Spleen (tissue), 13 donors: ENCODE data around the gene CFHR5. TPM values are rescaled to one million over a fixed set of nuclear protein-coding genes. Genes with fewer than 3 reads are reported as not detected.
"Not testable (repeated sequence)": the region's sequence is repeated elsewhere in the genome, so short reads cannot be mapped to it uniquely, and the experiment has no call there.

Experiments
- DNase-seq: peaks from one replicate; pipeline ENCODE4 v3.0.0-alpha.2; 2020
- H3K27ac ChIP-seq, 8 donors: fragments of 200-600 bp; sonication (generic) in 7 of 8; 1 replicate in 4 of 8; 2 replicates in 4 of 8; pipeline versions ENCODE4 v1.5.0 to v1.8.0; 2016 to 2021; ENCODE audit warnings: inconsistent platforms in 4 of 8, mild to moderate bottlenecking in 4 of 8, moderate library complexity in 1 of 8
- H3K27me3 ChIP-seq, 7 donors: fragments of 200-600 bp; sonication (generic) in 6 of 7; replicated peaks in 1 of 7; 1 replicate in 4 of 7; 2 replicates in 3 of 7; pipeline versions ENCODE4 v1.5.0 to v1.8.0; 2016 to 2021; ENCODE audit warnings: inconsistent platforms in 3 of 7, mild to moderate bottlenecking in 1 of 7
- H3K36me3 ChIP-seq, 6 donors: fragments of 200-600 bp; sonication (generic) in 5 of 6; 1 replicate in 4 of 6; 2 replicates in 2 of 6; pipeline versions ENCODE4 v1.5.0 to v1.8.0; 2016 to 2021; ENCODE audit warnings: inconsistent platforms in 2 of 6
- H3K4me1 ChIP-seq, 6 donors: fragments of 200-600 bp; sonication (generic) in 5 of 6; 1 replicate in 3 of 6; 2 replicates in 3 of 6; pipeline versions ENCODE4 v1.5.0 to v1.8.0; 2016 to 2021; ENCODE audit warnings: inconsistent platforms in 3 of 6
- H3K4me3 ChIP-seq, 8 donors: fragments of 200-600 bp; sonication (generic) in 7 of 8; 1 replicate in 4 of 8; 2 replicates in 4 of 8; pipeline versions ENCODE4 v1.5.0 to v1.8.0; 2016 to 2021; ENCODE audit warnings: inconsistent platforms in 4 of 8, mild to moderate bottlenecking in 4 of 8, moderate library complexity in 2 of 8
- H3K9me3 ChIP-seq, 8 donors: fragments of 200-600 bp; sonication (generic) in 7 of 8; 1 replicate in 4 of 8; 2 replicates in 4 of 8; pipeline versions ENCODE4 v1.5.0 to v1.8.0; 2016 to 2021; ENCODE audit warnings: inconsistent platforms in 4 of 8
- CTCF ChIP-seq, 11 experiments: fragments of 200-600 bp in 7 of 11; fragments of 450-650 bp in 4 of 11; sonication (generic) in 4 of 11; IDR thresholded peaks in 8 of 11; conservative IDR thresholded peaks in 3 of 11; 1 replicate in 7 of 11; 2 replicates in 4 of 11; pipeline versions ENCODE4 v1.4.0 to v1.8.0; 2016 to 2021; ENCODE audit warnings: antibody characterized with exemption in 11 of 11, inconsistent platforms in 4 of 11, mild to moderate bottlenecking in 1 of 11
- POLR2A ChIP-seq, 3 donors: fragments of 450-650 bp; IDR thresholded peaks; one replicate each; pipeline ENCODE4 v1.5.1; 2017; ENCODE audit warnings: antibody characterized with exemption in 3 of 3, mild to moderate bottlenecking in 1 of 3
- POLR2AphosphoS5 ChIP-seq, 3 donors: sonication (generic); formaldehyde crosslinking; IDR thresholded peaks; one replicate each; pipeline ENCODE4 v1.5.1; 2017; ENCODE audit warnings: antibody characterized with exemption in 3 of 3
- WGBS, 5 donors: extraction: QIAGEN DNeasy Blood & Tissue Kit in 3 of 5; methylation state at CpG; one replicate each; pipeline versions ENCODE4 v1.1.5 to v1.1.7; 2013 to 2018; 5-methylcytosine and 5-hydroxymethylcytosine counted together
- intact Hi-C: fragments of 100-400 bp; cut with DNase I; formaldehyde crosslinking; loops from one replicate; pipeline ENCODE4 v1.15.0; 2023; ENCODE audit warnings: low total_unique reads
- long read RNA-seq, 2 donors: transcript quantifications; one replicate each; lab custom pipeline, GENCODE V29; 2026
- polyA plus RNA-seq, 3 donors: library from polyadenylated mRNA; stranded (reverse); fragments of 200-250 nt; gene quantifications; one replicate each; pipeline ENCODE4 v1.2.1, GENCODE V29; 2013
- total RNA-seq, 7 donors: library from RNA; depleted of rRNA in 3 of 7; stranded (reverse); fragments of >200 nt in 3 of 7; fragmentation: NEBNext Ultra II Directional in 4 of 7; extraction: Animal tissue kit (Norgen Biotek cat#: 25700) in 4 of 7; gene quantifications; one replicate each; pipeline versions ENCODE4 v1.1.0 to v1.2.1, GENCODE V29; 2016 to 2021
- donor health status: healthy with polysubstance abuse.
- donor health status: DM: no; HTN: no; CAD: no; lungs with moderate emphysema.
- donor health status: DM: no; HTN: no; CAD: no.
- donor health status: Bipolar disorder and iron deficiency.
- donor health status: healthy.
- donor health status: DM: no; HTN: no; CAD: no.
- donor health status: DM: yes; HTN: yes; CAD: no.

Gene CFHR5
- total RNA-seq (not detected), polyA plus RNA-seq (not detected)
- long read RNA-seq, donor 1: 0 reads
- long read RNA-seq, donor 2: 0 reads

- no peaks in the 10 kb centered on the region for H3K4me1 ChIP-seq
- intact Hi-C loops: no loop called here
- no peak for DNase-seq
- TF ChIP-seq POLR2A (IDR thresholded peaks at IDR 0.05) (no peak), POLR2AphosphoS5 (IDR thresholded peaks at IDR 0.05) (no peak), CTCF (IDR thresholded peaks at IDR 0.05 in 8 of 11, conservative IDR thresholded peaks at IDR 0.05 in 3 of 11) (no peak)
- H3K9me3 ChIP-seq: no peaks in the 10 kb centered on the region
- WGBS, 5 donors: 45 to 69% (median 58%) methylated on average over 5 of the region's 5 CpGs
- no peak within 1 kb of the TSS for H3K4me3 ChIP-seq
- H3K36me3 ChIP-seq: no peaks in the 10 kb centered on the region
- no peaks in the 10 kb centered on the region for H3K27me3 ChIP-seq
- H3K27ac ChIP-seq: no peak within 1 kb of the TSS
Observed at GRCh38 chr1:196977278-196977677, at the start of gene CFHR5. CFHR5 (plus strand) TSS chr1:196977556; CDS start chr1:196977665, 109 bp downstream.

GRCh38 chr1:196932853-196933252 is 44.5 kb upstream of the CFHR5 start:
- H3K27ac ChIP-seq, intact Hi-C loops, H3K36me3 ChIP-seq, H3K27me3 ChIP-seq, H3K4me3 ChIP-seq, H3K9me3 ChIP-seq, DNase-seq, H3K4me1 ChIP-seq: not testable (repeated sequence)
- 77 to 98% (median 87%) methylated on average over 2 of the region's 2 CpGs for WGBS, 5 donors

DNA sequence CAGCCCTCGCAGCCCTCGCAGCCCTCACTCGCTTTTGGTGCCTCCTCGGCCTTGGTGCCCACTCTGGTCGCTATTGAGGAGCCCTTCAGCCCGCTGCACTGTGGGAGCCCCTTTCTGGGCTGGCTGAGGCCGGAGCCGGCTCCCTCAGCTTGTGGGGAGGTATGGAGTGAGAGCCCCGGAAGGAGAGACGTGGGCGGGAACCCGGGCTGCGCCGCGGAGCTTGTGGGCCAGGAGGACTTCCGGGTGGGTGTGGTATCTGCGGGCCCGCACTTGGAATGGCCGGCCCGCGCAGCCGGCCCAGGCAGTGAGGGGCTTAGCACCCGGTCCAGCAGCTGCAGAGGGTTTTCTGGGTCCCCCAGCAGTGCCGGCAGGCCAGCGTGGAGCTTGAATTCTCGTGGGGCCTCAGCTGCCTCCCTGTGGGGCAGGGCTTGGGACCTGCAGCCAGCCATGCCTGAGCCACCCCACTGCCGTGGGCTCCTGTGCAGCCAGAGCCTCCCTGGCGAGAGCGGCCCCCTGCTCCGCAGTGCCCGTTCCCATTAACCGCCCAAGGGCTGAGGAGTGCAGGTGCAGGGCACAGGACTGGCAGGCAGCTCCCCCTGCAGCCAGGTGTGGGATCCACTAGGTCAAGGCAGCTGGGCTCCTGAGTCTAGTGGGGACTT is 43.7 kb upstream of the CFHR5 start:
- Histone ChIP-seq H3K4me1 (no peaks in the 10 kb centered on the region), H3K36me3 (no peaks in the 10 kb centered on the region), H3K4me3 (no peak overlapping the region), H3K27me3 (no peaks in the 10 kb centered on the region), H3K9me3 (peaks cover 0 to 5% (median 0%) of the 10 kb centered on the region in 8 donors), H3K27ac (no peak overlapping the region)
- intact Hi-C loops: no loop called here
- no peak for TF ChIP-seq POLR2AphosphoS5 (IDR thresholded peaks at IDR 0.05)
- no peak for TF ChIP-seq CTCF (IDR thresholded peaks at IDR 0.05 in 8 of 11, conservative IDR thresholded peaks at IDR 0.05 in 3 of 11)
- no peak for TF ChIP-seq POLR2A (IDR thresholded peaks at IDR 0.05)
- WGBS, 5 donors: 89 to 94% (median 92%) methylated on average over 24 to 32 of the region's 32 CpGs
- DNase-seq: peak; percentile 67

- intact Hi-C loops, H3K27ac ChIP-seq, H3K27me3 ChIP-seq, H3K9me3 ChIP-seq, H3K4me1 ChIP-seq, H3K4me3 ChIP-seq, H3K36me3 ChIP-seq: not testable (repeated sequence)
- 65 to 83% (median 74%) methylated on average over 6 of the region's 6 CpGs for WGBS, 5 donors
- DNase-seq: peak; percentile 41
Observed at GRCh38 chr1:196941474-196941873, 35.9 kb upstream of the CFHR5 start.

- no CpG with 5 or more reads among the region's 1 CpG for WGBS, 5 donors
- H3K27me3 ChIP-seq, H3K4me1 ChIP-seq, DNase-seq, H3K27ac ChIP-seq, H3K4me3 ChIP-seq, H3K36me3 ChIP-seq, intact Hi-C loops, H3K9me3 ChIP-seq: not testable (repeated sequence)
Observed at GRCh38 chr1:196943568-196943967, 33.8 kb upstream of the CFHR5 start, which contains the start of gene CFHR2. CFHR2 (plus strand) TSS chr1:196943738; CDS start chr1:196943881, 143 bp downstream.
